GM18520 (cell line): Measurements from ENCODE around the gene CLSTN3.
"Not testable (repeated sequence)": the region's sequence is repeated elsewhere in the genome, so short reads cannot be mapped to it uniquely, and the experiment has no call there.

Source experiments
- ATAC-seq: cut with Tn5 transposase; IDR thresholded peaks from one replicate; pipeline ENCODE4 v1.9.1; 2021; ENCODE audit not compliant: unreplicated experiment

Gene CLSTN3

GRCh38 chr12:7103837-7104584 lies 26.2 kb upstream of the CLSTN3 start:
- no peak for ATAC-seq

DNA sequence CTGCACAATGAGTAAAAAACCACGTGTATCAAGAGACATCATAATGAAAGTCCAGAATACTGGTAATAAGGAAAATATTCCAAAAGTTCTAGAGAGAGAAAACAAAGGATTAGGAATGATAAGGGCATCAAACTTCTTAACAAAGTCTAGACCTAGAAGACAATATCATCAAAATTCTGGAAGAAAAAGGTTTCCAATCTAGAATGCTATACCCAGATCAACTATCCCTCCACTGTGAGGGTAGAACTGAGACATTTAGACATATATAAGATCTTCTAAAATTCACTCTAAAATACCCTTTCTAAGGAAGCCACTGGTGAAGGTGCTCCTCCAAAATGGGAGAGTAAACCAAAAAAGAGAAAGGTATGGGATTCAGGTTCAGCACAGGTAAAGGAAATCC lies 24.1 kb upstream of the CLSTN3 start:
- no peak for ATAC-seq

- not testable (repeated sequence) for ATAC-seq
Measured at GRCh38 chr12:7107181-7107580, 23.0 kb upstream of the CLSTN3 start.

- ATAC-seq = no peak
Measured at GRCh38 chr12:7107636-7108002, 22.6 kb upstream of the CLSTN3 start.

GRCh38 chr12:7108003-7108795 lies 22.0 kb upstream of the CLSTN3 start:
- peak; percentile 65 for ATAC-seq

GRCh38 chr12:7108796-7109571 lies 21.2 kb upstream of the CLSTN3 start, which contains the start of gene C1RL:
TSS of gene C1RL (minus strand) at chr12:7109214. CDS start at chr12:7109180, 34 bp downstream.
- ATAC-seq = no peak

GRCh38 chr12:7109572-7109920 lies 20.6 kb upstream of the CLSTN3 start:
- no peak for ATAC-seq

- no peak for ATAC-seq
Measured at GRCh38 chr12:7110661-7111060, 19.5 kb upstream of the CLSTN3 start.

GRCh38 chr12:7112041-7112440 lies 18.1 kb upstream of the CLSTN3 start:
- no peak for ATAC-seq

- ATAC-seq = no peak
Measured at GRCh38 chr12:7113389-7113871, 16.7 kb upstream of the CLSTN3 start.

DNA sequence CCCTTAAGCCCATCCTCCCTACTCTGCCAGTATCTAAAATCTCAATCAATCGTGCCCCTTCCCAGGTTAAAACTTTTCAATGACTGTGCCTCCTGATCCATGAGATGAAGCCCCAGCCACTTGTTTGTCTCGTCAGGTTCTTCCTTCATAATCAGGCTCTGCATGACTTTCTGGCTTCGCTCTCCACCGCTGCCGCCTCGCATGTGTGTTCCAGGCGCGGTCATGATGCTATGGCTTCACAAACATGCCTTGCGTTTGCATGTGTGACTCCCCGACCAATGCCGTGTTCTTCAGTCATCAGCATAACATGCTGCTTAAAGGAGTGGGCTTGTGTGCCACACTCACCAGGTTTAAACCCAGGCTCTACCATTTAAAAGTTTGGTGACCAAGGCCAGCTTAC lies 16.2 kb upstream of the CLSTN3 start:
- ATAC-seq = no peak

- ATAC-seq = no peak
Measured at GRCh38 chr12:7114851-7115250, 15.3 kb upstream of the CLSTN3 start.

DNA sequence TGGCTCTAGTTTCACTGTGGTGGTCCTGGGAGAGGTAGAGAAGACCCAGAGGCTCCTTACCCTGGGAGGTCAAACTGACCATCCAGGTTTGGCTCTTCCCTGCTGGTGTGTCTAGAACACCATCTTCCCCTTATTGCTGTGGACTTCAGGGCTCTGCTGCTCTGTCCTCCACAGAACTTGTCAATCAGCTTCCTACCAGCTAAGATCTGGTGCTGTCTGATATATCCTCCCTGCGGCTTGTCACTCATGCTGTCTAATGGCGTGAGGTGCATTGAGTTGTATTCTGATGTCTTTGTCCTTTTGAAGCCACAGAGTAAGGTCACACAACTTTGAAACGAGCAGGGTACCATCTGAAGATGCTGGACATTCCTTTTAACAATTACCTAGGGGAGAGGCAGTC lies 14.0 kb upstream of the CLSTN3 start:
- ATAC-seq = no peak

DNA sequence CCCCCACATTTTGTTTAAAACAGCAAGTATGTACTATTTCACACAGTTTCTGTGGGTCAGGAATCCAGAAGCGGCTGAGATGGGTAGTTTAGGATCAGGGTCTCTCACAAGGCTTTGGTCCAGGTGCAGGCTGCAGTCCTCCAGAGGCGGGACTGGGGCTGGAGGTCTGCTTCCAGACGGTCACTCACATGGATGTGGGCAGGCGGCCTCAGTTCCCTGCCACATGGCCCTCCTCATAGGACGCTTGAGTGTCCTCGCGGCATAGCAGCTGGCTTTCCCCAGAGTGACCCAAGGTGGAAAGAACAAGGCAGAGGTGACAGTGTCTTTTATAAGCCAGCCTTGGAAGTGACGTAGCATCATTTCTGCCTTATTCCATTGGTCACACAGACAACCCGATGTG lies 13.3 kb upstream of the CLSTN3 start:
- ATAC-seq = no peak

DNA sequence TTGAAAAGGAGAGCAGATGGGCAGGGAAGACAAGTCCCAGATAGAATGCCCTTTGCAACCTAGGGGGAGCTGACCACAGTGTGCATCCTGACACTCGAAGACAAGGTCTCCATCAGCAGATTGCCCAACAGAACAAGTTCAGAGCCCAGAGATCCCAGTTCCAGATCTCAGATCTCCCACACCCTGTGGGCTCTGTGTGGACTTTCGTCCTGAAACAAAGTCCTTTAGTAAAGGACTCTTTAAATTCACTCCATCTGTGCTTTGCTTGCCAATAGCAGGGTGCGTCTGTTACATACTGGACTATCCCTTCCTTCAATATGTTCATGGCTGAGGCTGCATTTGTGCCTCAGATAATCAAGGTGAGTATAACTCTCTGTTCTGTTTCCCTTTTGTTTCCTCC lies 12.5 kb upstream of the CLSTN3 start:
- no peak for ATAC-seq

GRCh38 chr12:7118881-7119280 lies 11.3 kb upstream of the CLSTN3 start:
- no peak for ATAC-seq

DNA sequence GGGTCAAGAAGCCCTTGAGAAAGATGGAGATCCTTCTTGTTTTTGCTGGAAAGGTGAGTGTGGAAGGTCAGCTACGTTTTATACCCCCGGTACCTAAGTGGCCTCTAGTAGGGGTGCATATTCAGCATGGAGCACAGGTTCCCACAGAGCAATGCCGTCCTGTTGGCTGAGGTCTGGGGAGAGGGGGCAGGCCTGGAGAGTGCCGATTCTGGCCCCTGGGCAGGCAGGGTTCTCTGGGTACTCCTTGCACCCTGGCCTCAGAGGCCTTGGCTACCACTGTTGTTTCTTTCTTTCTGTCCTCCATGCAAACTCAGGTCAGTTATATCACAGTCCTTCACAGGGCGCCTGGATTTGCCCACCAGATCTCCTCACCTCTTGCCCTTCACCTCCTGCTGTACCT lies 10.0 kb upstream of the CLSTN3 start:
- no peak for ATAC-seq

DNA sequence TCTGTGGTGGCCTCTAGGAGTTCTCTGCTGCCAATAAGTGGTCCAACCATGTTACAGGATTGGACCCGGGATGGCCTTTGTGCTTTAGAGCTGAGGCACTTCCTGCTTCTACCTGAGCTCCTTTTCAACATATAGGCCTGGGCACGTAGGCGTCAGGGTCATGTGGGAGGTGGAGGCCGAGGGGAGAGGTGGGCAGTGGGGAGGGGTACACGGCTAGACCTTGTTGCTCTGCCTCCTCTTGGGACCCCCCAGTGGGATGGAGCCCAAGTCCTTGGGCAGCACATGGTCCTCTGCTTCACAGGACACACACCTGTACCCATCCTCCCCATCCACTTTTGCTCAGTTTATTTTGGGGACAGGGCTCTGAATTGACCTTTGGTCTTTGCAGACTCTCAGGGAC lies 8.8 kb upstream of the CLSTN3 start:
- ATAC-seq = no peak

DNA sequence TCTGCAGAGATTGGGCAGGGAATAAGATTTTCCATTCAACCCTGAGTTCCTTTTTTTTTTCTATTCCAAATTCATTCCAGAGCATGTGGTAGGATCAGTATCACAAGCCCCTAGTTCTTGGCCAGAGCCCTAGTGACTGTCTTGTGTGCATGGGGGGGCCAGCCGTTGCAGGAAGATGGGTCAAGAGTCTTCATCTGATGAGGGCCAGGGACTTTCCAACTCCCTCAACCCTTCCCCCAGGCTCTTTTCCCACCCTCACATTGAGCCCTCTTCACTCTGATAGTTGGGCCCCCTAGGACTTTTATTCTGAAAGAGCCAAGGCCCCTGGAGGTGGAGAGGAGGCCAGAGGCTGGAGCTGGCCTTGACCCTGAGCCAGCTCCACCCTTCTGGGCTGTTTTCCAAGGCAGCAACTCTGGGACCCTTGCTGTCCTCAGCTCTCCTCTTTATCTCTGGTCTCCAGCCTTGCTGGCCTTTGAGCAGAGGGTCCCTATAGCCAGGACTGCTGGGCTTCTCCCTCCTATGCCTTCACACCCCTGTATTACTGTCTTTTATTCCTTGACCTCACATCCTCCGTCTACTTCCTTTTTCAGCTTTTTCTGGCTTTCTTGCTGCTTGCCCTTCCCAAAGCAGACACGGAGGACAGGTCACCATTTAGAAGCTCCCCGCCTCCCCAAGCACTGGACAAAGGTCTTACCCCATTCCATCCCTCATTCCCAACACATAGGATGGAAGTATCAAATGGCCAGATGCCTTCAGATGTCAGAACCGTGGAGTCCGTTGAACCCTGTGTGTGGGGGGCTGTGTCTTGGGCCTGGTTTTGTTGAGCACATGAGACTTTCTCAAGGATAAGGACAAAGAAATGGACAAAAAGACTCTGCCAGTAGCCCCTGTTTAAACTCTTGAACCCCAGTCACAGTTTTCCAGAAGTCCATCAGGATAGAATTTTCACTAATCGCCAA lies 7.1 kb upstream of the CLSTN3 start:
- no peak for ATAC-seq

DNA sequence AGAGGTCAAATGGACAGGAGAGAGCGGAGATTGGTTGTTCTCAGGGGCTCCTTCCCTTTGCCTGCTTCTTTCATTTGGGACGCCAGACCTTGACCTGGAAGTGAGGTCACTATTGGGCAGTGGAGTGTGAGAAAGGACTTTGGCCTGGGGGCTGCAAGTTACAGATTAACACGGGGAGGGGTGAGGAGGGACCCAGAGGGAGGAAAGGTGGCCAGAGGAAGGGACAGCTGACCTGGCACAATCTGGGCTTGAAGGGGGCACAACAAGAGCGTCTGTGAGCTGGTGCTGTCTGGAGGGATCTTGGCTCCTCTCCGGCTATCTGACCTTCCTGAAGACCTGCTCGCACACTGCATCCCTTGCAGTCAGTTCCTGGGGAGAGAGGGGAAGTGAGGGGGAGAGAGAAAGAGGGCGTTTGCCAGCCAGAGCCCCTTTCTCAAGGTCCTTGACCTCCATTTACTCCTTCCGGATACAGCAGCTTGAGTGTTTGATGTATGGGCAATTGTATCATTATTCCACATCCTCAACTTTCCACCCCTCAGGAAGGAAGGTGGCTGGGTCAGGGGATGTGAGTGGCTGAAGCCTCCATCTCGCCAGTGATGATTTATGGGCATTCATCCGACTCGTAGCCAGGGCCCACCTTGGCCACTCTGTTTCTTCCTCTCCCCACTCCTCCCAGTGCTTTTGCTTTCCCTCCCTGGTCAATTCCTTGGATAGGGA lies 6.2 kb upstream of the CLSTN3 start:
- no peak for ATAC-seq
